Trophoblast cell (in vitro differentiated cells and primary cell): Measurements from ENCODE around the gene NAA50.
A peak's percentile ranks its signal among the peaks of the same experiment; 100 is the strongest.

ENCODE experiments used
- DNase-seq, 2 donors: peaks; one replicate each; pipeline ENCODE4 v3.0.0-alpha.2; 2016
- H2AFZ ChIP-seq: 2 replicates; pipeline ENCODE4 v1.6.1; 2013; ENCODE audit warnings: low read length, moderate library complexity, mild to moderate bottlenecking; ENCODE audit not compliant: insufficient read depth, poor library complexity
- H2AK5ac ChIP-seq: 2 replicates; pipeline ENCODE4 v1.6.1; 2013; ENCODE audit warnings: mild to moderate bottlenecking, low read length
- H2BK120ac ChIP-seq: 2 replicates; pipeline ENCODE4 v1.6.1; 2013; ENCODE audit warnings: low read length, mild to moderate bottlenecking, moderate library complexity; ENCODE audit not compliant: insufficient read depth, poor library complexity
- H2BK12ac ChIP-seq: 2 replicates; pipeline ENCODE4 v1.6.1; 2013; ENCODE audit warnings: mild to moderate bottlenecking, low read length, moderate library complexity
- H2BK5ac ChIP-seq: 2 replicates; pipeline ENCODE4 v1.6.1; 2013; ENCODE audit warnings: low read length, low read depth, moderate library complexity, mild to moderate bottlenecking; ENCODE audit not compliant: poor library complexity
- H3K14ac ChIP-seq: 2 replicates; pipeline ENCODE4 v1.6.1; 2013; ENCODE audit warnings: mild to moderate bottlenecking, low read length
- H3K18ac ChIP-seq: 2 replicates; pipeline ENCODE4 v1.6.1; 2013; ENCODE audit warnings: mild to moderate bottlenecking, low read length
- H3K23ac ChIP-seq: 2 replicates; pipeline ENCODE4 v1.6.1; 2013; ENCODE audit warnings: low read length
- H3K27ac ChIP-seq: 2 replicates; pipeline ENCODE4 v1.5.1; 2013; ENCODE audit warnings: low read depth, mild to moderate bottlenecking, inconsistent platforms, low read length, moderate library complexity
- H3K27me3 ChIP-seq: 2 replicates; pipeline ENCODE4 v1.6.1; 2013; ENCODE audit warnings: inconsistent platforms, mild to moderate bottlenecking, low read length, moderate library complexity; ENCODE audit not compliant: insufficient read depth
- H3K36me3 ChIP-seq, 2 experiments: 1 replicate in 1 of 2; 2 replicates in 1 of 2; pipeline ENCODE4 v1.6.1; 2013; ENCODE audit warnings: low read length in 2 of 2, mild to moderate bottlenecking in 2 of 2, moderate library complexity in 1 of 2; ENCODE audit not compliant: insufficient read depth in 2 of 2, control insufficient read depth in 1 of 2
- H3K4ac ChIP-seq: 2 replicates; pipeline ENCODE4 v1.6.1; 2013; ENCODE audit warnings: low read depth, mild to moderate bottlenecking, low read length, moderate library complexity
- H3K4me1 ChIP-seq, 2 experiments: 1 replicate in 1 of 2; 2 replicates in 1 of 2; pipeline ENCODE4 v1.6.1; 2013; ENCODE audit warnings: low read length in 2 of 2, mild to moderate bottlenecking in 2 of 2, moderate library complexity in 1 of 2; ENCODE audit not compliant: insufficient read depth in 2 of 2, control insufficient read depth in 1 of 2
- H3K4me2 ChIP-seq: 2 replicates; pipeline ENCODE4 v1.6.1; 2013; ENCODE audit warnings: inconsistent platforms, mild to moderate bottlenecking, low read length, moderate library complexity
- H3K4me3 ChIP-seq: 2 replicates; pipeline ENCODE4 v1.5.1; 2013; ENCODE audit warnings: mild to moderate bottlenecking, low read depth, low read length, inconsistent platforms
- H3K79me1 ChIP-seq: one replicate; pipeline ENCODE4 v1.6.1; 2013; ENCODE audit warnings: low read length
- H3K79me2 ChIP-seq: 2 replicates; pipeline ENCODE4 v1.6.1; 2013; ENCODE audit warnings: low read length, mild to moderate bottlenecking; ENCODE audit not compliant: control insufficient read depth, insufficient read depth, poor library complexity
- H3K9ac ChIP-seq: 2 replicates; pipeline ENCODE4 v1.6.1; 2013; ENCODE audit warnings: mild to moderate bottlenecking, low read length
- H3K9me3 ChIP-seq: 2 replicates; pipeline ENCODE4 v1.6.1; 2013; ENCODE audit warnings: low read depth, mild to moderate bottlenecking, control low read depth, inconsistent platforms, low read length; ENCODE audit not compliant: insufficient read depth
- H4K12ac ChIP-seq: 2 replicates; pipeline ENCODE4 v1.6.1; 2013; ENCODE audit warnings: low read depth, mild to moderate bottlenecking, low read length, moderate library complexity
- H4K8ac ChIP-seq: 2 replicates; pipeline ENCODE4 v1.6.1; 2013; ENCODE audit warnings: low read depth, mild to moderate bottlenecking, low read length, moderate library complexity
- H4K91ac ChIP-seq: one replicate; pipeline ENCODE4 v1.6.1; 2013; ENCODE audit warnings: low read depth, mild to moderate bottlenecking, low read length, moderate library complexity
- WGBS: extraction: QIAGEN DNeasy Blood & Tissue Kit; methylation state at CpG from one replicate; pipeline ENCODE4 v1.1.7; 2013; ENCODE audit warnings: missing lambda C conversion rate; ENCODE audit not compliant: insufficient read length, insufficient coverage; ENCODE audit errors: extremely low coverage; 5-methylcytosine and 5-hydroxymethylcytosine counted together

The NAA50 gene

GRCh38 chr3:113684271-113684819 lies 61.7 kb downstream of the NAA50 start:
- H3K4ac ChIP-seq: no peak overlapping the region
- no peak overlapping the region for H3K23ac ChIP-seq
- H4K8ac ChIP-seq: no peak overlapping the region
- no peak overlapping the region for H4K12ac ChIP-seq
- no peaks in the 10 kb centered on the region for H3K79me2 ChIP-seq
- H3K27ac ChIP-seq: no peak overlapping the region
- H3K14ac ChIP-seq: no peak overlapping the region
- no peaks in the 10 kb centered on the region for H3K27me3 ChIP-seq
- no peak overlapping the region for H2AK5ac ChIP-seq
- no peak overlapping the region for H3K4me2 ChIP-seq
- peaks cover 2% of the 10 kb centered on the region for H3K79me1 ChIP-seq
- DNase-seq: no peak
- H2AFZ ChIP-seq: no peak overlapping the region
- peaks cover 8 to 10% of the 10 kb centered on the region in 2 experiments for H3K4me1 ChIP-seq
- WGBS: no CpG with 5 or more reads among the region's 3 CpGs
- H2BK12ac ChIP-seq: no peak overlapping the region
- no peaks in the 10 kb centered on the region for H3K36me3 ChIP-seq
- no peak overlapping the region for H2BK5ac ChIP-seq
- no peak overlapping the region for H2BK120ac ChIP-seq
- no peak overlapping the region for H3K9ac ChIP-seq
- no peak overlapping the region for H4K91ac ChIP-seq
- no peaks in the 10 kb centered on the region for H3K9me3 ChIP-seq
- H3K18ac ChIP-seq: no peak overlapping the region
- H3K4me3 ChIP-seq: no peak overlapping the region

DNA sequence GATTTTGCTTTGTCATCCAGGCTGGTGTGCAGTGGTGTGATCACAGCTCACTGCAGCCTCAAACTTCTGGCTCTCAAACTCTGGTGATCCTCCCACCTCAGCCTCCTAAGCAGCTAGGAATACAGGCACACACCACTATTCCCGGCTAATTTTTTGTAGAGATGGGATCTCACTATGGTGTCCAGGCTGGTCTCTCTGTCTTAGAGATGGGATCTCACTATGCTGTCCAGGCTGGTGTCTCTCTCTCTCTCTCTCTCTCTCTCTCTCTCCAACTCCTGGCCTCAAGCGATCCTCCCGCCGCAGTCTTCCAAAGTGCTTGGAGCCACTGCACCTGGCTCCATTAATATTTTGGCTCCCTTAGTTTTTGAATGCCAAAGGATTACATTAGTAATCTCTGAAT lies 67.3 kb downstream of the NAA50 start:
- Histone ChIP-seq H4K91ac (no peak overlapping the region), H3K27me3 (no peaks in the 10 kb centered on the region), H3K27ac (no peak overlapping the region), H4K8ac (no peak overlapping the region), H2BK5ac (no peak overlapping the region), H3K79me1 (no peaks in the 10 kb centered on the region), H3K18ac (peak overlapping the region; percentile 59), H3K4me3 (no peak overlapping the region), H3K36me3 (peaks cover 0 to 2% of the 10 kb centered on the region in 2 experiments), H3K79me2 (no peaks in the 10 kb centered on the region), H3K4me1 (peaks cover 0 to 2% of the 10 kb centered on the region in 2 experiments), H3K4me2 (no peak overlapping the region), H4K12ac (no peak overlapping the region), H3K23ac (no peak overlapping the region), H3K4ac (no peak overlapping the region), H3K9me3 (no peaks in the 10 kb centered on the region), H2AK5ac (no peak overlapping the region), H3K14ac (no peak overlapping the region), H3K9ac (no peak overlapping the region), H2BK12ac (no peak overlapping the region), H2AFZ (no peak overlapping the region), H2BK120ac (no peak overlapping the region)
- no CpG with 5 or more reads among the region's 4 CpGs for WGBS
- no peak for DNase-seq

DNA sequence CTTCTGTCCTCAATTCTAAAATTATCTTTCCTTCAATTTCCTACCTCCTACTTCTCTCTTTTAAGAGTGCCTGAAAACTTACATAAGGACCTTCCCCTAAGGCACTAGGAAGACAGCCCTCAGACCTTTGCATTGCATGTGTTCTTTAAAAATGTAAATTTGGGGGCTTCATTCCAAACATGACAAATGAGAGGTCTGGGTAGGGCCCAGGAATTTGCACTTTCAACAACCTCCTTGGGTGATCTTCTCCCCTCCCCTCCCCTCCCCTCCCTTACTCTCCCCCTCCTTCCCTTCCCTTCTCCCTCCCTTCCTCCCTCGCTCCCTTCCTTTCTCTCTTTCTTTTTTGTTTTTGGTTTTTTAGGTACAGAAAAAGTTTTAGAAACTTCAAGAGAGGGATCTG lies 68.3 kb downstream of the NAA50 start:
- no peak overlapping the region for H3K4ac ChIP-seq
- H3K9ac ChIP-seq: no peak overlapping the region
- no peak overlapping the region for H4K12ac ChIP-seq
- peaks cover 0 to 2% of the 10 kb centered on the region in 2 experiments for H3K4me1 ChIP-seq
- no peaks in the 10 kb centered on the region for H3K79me1 ChIP-seq
- no peak overlapping the region for H2BK5ac ChIP-seq
- no peak overlapping the region for H2AFZ ChIP-seq
- H4K91ac ChIP-seq: no peak overlapping the region
- no peak overlapping the region for H2AK5ac ChIP-seq
- H3K23ac ChIP-seq: no peak overlapping the region
- H2BK120ac ChIP-seq: no peak overlapping the region
- no peak overlapping the region for H4K8ac ChIP-seq
- H2BK12ac ChIP-seq: no peak overlapping the region
- H3K36me3 ChIP-seq: peaks cover 2 to 4% of the 10 kb centered on the region in 2 experiments
- DNase-seq: no peak
- WGBS: no CpG with 5 or more reads among the region's 1 CpG
- H3K4me2 ChIP-seq: no peak overlapping the region
- no peak overlapping the region for H3K14ac ChIP-seq
- no peak overlapping the region for H3K18ac ChIP-seq
- H3K79me2 ChIP-seq: no peaks in the 10 kb centered on the region
- H3K4me3 ChIP-seq: no peak overlapping the region
- no peak overlapping the region for H3K27ac ChIP-seq
- no peaks in the 10 kb centered on the region for H3K27me3 ChIP-seq
- no peaks in the 10 kb centered on the region for H3K9me3 ChIP-seq

- H3K9me3 ChIP-seq: no peaks in the 10 kb centered on the region
- no peak overlapping the region for H3K9ac ChIP-seq
- H4K12ac ChIP-seq: no peak overlapping the region
- peaks cover 0 to 2% of the 10 kb centered on the region in 2 experiments for H3K4me1 ChIP-seq
- H3K23ac ChIP-seq: no peak overlapping the region
- no peak overlapping the region for H2BK5ac ChIP-seq
- no peaks in the 10 kb centered on the region for H3K27me3 ChIP-seq
- H2AFZ ChIP-seq: no peak overlapping the region
- no peak overlapping the region for H4K91ac ChIP-seq
- H3K36me3 ChIP-seq: peaks cover 2 to 4% of the 10 kb centered on the region in 2 experiments
- no peak overlapping the region for H3K4me3 ChIP-seq
- H2BK12ac ChIP-seq: no peak overlapping the region
- H3K79me1 ChIP-seq: no peaks in the 10 kb centered on the region
- no peak for DNase-seq
- H3K14ac ChIP-seq: no peak overlapping the region
- H3K18ac ChIP-seq: no peak overlapping the region
- no CpG with 5 or more reads among the region's 3 CpGs for WGBS
- no peak overlapping the region for H3K27ac ChIP-seq
- no peak overlapping the region for H2BK120ac ChIP-seq
- no peak overlapping the region for H3K4me2 ChIP-seq
- H3K4ac ChIP-seq: no peak overlapping the region
- no peaks in the 10 kb centered on the region for H3K79me2 ChIP-seq
- no peak overlapping the region for H2AK5ac ChIP-seq
- no peak overlapping the region for H4K8ac ChIP-seq
These were observed 69.8 kb downstream of the NAA50 start for GRCh38 chr3:113676261-113676660.
